SK-N-SH (cell line): Measurements from ENCODE around the gene CST3.

Experiments
- EP300 ChIP-seq, 2 experiments: IDR thresholded peaks; 2 replicates each; pipeline versions ENCODE4 v1.4.0 to v1.6.1; 2012; ENCODE audit warnings: borderline replicate concordance in 1 of 2, low read depth in 1 of 2, low read length in 1 of 2
- FOXM1 ChIP-seq: IDR thresholded peaks from 2 replicates; pipeline ENCODE4 v1.4.0; 2012; ENCODE audit warnings: low read depth, mild to moderate bottlenecking
- GABPA ChIP-seq: IDR thresholded peaks from 2 replicates; pipeline ENCODE4 v1.4.0; 2012; ENCODE audit warnings: low read depth, mild to moderate bottlenecking
- MXI1 ChIP-seq: IDR thresholded peaks from 2 replicates; pipeline ENCODE4 v1.6.1; 2012; ENCODE audit warnings: mild to moderate bottlenecking, low read depth, low read length, improper control_type of control experiment
- RCOR1 ChIP-seq: fragments of 150-350 bp; IDR thresholded peaks from 2 replicates; pipeline ENCODE4 v1.6.1; 2017; ENCODE audit warnings: antibody characterized with exemption, low read length
- RFX5 ChIP-seq: IDR thresholded peaks from 2 replicates; pipeline ENCODE4 v1.6.1; 2012; ENCODE audit warnings: mild to moderate bottlenecking, improper control_type of control experiment, low read length
- TF ChIP-seq, protein P1 (sequence below): fragments of 200-600 bp; sonication (generic); IDR thresholded peaks from 2 replicates; pipeline ENCODE4 v1.6.1; 2017; ENCODE audit warnings: antibody characterized with exemption, mild to moderate bottlenecking, moderate library complexity
- TF ChIP-seq, protein P2 (sequence below): fragments of 150-350 bp; IDR thresholded peaks from 2 replicates; pipeline ENCODE4 v1.6.1; 2017; ENCODE audit warnings: antibody characterized with exemption, low read length, low read depth, borderline replicate concordance

DNA sequence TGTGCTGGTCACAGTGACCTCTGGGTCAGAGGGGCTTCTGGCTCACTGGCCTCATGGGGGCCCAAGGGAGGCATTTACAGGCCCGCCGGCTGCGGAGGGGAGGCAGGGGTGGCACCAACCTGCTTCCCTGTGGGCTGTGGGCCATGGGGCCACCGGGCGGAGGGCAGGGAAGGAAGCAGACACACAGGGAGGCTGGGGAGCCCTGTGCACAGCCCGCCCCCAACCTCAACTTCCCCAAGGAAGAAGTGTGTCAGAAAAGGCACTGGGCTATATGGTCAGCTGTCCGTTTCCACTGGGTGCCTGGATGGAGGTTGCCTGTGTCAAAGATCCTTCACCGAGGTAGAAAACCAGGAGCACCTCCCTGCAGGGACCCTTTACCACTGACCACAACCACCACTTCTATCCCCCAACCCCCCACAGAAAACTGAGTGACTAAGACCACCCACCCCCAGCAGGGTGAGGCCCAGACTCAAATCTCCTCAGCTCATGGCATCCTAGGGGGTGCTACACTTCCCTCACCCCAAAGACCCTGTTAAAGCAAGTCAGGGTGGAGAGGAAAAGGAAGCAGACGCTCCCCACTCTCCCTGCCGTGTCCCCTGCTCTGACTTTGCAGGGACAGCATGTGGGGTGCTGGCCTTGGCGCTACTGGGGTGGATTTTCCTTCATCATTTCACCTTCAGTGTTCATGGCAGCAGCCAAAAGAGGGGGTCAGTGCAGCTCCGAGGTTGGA, 5.6 kb downstream of the CST3 start:
- TF ChIP-seq, protein P1, sequence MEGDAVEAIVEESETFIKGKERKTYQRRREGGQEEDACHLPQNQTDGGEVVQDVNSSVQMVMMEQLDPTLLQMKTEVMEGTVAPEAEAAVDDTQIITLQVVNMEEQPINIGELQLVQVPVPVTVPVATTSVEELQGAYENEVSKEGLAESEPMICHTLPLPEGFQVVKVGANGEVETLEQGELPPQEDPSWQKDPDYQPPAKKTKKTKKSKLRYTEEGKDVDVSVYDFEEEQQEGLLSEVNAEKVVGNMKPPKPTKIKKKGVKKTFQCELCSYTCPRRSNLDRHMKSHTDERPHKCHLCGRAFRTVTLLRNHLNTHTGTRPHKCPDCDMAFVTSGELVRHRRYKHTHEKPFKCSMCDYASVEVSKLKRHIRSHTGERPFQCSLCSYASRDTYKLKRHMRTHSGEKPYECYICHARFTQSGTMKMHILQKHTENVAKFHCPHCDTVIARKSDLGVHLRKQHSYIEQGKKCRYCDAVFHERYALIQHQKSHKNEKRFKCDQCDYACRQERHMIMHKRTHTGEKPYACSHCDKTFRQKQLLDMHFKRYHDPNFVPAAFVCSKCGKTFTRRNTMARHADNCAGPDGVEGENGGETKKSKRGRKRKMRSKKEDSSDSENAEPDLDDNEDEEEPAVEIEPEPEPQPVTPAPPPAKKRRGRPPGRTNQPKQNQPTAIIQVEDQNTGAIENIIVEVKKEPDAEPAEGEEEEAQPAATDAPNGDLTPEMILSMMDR: no peak
- TF ChIP-seq FOXM1 (no peak), EP300 (IDR thresholded peaks at IDR 0.05; ENCODE audit: borderline replicate concordance in 1 of 2, low read depth in 1 of 2, low read length in 1 of 2) (no peak), RCOR1 (no peak), RFX5 (no peak), MXI1 (no peak), GABPA (no peak)
- TF ChIP-seq, protein P2, sequence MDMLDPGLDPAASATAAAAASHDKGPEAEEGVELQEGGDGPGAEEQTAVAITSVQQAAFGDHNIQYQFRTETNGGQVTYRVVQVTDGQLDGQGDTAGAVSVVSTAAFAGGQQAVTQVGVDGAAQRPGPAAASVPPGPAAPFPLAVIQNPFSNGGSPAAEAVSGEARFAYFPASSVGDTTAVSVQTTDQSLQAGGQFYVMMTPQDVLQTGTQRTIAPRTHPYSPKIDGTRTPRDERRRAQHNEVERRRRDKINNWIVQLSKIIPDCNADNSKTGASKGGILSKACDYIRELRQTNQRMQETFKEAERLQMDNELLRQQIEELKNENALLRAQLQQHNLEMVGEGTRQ: no peak
